ENCODE results near the gene STIM1.
"Not testable (repeated sequence)": the region's sequence is repeated elsewhere in the genome, so short reads cannot be mapped to it uniquely, and the experiment has no call there.

STIM1 gene

DNA sequence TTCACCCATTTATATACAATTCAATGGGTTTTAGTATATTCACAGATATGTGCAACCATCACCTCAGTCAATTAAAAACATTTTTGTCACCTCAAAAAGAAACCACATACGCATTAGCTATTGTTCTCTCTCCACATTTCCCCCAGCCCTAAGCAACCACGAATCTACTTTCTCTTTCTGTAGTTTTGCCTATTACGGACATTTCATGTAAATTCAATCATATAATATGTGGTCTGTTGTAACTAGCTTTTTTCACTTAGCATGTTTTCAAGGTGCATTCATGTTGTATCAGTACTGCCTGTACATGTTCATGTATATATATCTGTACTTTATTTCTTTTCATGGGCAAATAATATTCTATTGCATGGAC lies 134.4 kb downstream of the STIM1 start:
- DNase-seq, result no peak

DNA sequence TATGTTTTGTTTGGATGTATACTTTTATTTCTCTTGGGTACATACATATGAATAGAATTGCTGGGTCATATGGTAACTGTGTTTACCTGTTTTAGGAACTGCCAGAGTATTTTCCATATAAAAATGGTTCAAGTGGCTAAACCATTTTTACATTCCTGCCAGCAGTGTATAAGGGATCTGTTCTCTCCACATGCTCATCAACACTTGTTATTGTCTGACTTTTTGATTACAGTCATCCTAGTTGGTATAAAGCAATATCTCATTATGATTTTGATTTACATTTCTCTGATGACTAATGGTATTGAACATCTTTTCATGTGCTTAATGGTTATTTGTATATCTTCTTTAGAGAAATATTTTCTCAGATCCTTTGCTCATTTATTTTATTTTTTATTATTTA lies 134.9 kb downstream of the STIM1 start:
- DNase-seq, result no peak

DNA sequence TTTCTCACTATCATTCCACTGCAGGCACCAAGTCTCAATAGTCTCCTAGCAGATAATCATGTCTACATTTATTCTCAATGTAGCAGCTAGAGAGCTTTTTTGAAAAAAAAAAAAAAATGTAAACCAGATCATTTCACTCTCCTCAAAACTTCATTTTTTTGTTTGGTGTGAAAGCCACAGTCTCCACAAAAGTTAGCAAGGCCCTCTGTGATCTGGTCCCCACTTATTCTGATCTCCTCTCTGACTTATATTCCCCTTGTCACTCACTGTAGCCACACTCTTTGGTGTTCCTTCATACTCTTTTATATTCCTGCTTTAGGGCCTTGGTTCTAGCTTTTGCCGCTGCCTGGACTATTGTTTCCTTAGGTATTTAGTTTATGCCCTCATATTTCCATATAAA lies 137.5 kb downstream of the STIM1 start:
- no peak for DNase-seq

DNA sequence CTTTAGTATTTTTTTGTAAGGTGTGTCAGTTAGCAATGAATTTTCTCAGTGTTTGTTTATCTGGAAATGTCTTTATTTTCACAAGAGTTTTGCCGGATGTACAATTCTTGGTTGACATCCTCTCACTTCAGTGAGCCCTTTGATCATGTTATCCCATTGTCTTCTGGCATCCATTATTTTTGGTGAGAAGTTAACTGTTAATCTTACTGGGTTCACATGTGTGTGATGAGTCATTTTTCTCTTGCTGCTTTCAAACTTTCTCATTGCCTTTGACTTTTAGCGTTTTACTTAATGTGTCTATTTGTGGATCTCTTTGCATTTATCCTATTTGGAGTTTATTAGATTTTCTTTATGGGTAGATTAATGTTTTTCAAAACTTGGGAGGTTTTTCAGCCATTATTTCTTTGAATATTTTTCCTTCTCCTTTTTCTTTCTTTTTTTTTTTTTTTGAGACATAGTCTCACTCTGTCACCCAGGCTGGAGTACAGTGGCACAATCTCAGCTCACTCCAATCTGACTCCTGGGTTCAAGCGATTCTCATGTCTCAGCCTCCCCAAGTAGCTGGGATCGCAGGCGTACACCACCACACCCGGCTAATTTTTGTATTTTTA lies 138.7 kb downstream of the STIM1 start:
- DNase-seq, result no peak

DNA sequence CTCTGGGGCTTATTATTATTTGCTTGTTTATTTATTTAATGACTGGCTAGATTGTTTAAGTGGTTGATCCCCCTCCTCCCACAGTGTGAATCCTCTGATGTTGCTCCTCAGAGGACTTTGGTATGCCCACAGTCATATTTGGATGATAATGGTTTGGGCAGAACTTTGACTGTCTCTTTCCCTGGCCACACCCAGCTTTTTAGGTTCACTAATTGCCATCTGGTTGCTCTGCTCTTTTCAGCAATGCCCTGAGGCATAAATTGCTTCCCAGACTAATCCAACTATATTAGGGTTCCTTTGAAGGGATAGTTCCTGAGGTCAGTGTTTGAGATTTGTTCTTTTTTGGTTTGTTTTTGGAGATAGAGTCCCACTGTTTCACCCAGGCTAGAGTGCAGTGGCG lies 139.8 kb downstream of the STIM1 start:
- DNase-seq, result no peak

DNA sequence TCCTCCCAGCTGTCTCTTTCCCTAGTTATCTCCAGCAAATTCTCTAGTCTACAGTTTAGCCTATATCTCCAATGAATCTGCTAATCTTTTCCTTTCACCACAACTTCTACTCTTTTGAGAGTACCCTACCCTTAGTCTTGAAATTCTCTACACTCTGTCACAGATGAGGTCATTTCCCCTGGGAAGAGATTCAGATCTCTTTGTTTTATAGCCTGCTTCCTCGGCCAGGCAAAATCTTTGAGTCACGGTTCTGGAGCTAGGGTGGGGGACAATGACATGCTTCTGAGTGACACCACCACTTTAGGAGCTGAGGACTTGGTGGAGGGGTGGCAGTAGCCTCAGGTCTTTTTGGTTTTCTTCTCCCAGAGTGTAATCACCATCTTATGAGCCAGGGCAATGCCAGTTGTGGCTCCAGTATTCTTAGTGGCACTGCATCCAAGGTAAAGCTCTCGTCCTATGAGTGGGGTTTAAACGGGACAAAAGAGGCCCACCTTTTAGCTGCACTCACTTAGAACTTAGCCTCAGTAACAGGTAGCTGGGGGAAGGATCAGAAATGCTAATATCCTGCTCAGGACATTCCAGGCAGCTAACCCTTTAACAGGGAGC lies 140.6 kb downstream of the STIM1 start:
- DNase-seq, result no peak

DNA sequence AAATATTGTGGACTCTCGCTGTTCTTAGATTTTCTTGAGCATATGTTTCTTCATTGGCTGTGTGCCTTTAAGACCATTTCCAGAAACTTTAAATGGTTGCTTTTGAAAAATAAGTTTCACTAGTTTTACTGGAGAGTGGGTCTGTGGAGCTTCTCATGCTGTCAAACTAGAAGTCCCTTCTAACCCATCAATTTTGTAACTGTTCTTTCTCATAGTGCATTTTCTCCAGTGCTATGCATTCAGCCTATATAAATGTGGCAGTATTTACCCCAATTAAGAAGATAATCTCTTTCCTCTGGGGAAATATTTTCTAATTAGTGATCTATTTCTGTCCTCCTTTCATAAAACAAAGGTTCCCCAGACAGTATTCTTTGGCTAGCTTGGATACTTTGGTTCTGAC lies 141.2 kb downstream of the STIM1 start:
- DNase-seq, result no peak

DNA sequence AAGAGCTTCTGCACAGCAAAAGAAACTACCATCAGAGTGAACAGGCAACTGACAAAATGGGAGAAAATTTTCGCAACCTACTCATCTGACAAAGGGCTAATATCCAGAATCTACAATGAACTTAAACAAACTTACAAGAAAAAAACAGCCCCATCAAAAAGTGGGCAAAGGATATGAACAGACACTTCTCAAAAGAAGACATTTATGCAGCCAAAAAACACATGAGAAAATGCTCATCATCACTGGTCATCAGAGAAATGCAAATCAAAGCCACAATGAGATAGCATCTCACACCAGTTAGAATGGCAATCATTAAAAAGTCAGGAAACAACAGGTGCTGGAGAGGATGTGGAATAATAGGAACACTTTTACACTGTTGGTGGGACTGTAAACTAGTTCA lies 149.3 kb downstream of the STIM1 start:
- DNase-seq, result not testable (repeated sequence)

DNA sequence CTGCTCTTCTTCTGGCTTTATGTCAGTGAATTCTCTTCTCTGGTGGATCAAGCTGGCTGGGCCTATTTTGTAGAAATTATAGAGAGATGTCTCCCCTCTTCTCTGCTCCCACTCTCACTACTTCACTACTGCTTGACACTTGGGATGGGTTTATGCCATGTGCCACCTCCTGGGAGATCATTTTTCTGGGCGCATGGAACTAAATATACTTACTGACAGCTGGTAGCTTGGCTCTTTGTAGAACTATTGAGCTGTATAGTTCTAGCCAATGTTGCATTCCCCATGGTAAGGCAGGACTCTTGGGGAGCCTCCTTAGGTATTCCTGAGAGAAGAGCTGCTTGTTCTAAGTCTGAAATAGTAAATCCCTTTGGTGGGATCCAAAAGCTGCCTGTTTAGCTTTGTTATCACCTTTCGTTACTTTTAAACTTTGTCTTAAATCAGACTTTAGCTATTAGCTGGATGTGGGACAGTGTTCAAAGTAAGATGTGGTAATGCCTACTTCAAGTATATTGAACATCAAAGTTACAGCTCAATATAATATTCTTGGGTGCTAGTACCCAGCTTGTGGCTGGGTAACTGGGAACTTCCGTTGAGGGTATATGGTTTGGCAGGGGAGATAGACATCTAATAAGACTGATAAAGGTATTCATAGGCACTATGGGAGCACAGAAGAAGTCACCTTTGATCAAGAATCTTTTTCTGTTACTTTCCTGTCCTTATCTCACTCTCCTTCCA lies 151.6 kb downstream of the STIM1 start:
- no peak for DNase-seq

DNA sequence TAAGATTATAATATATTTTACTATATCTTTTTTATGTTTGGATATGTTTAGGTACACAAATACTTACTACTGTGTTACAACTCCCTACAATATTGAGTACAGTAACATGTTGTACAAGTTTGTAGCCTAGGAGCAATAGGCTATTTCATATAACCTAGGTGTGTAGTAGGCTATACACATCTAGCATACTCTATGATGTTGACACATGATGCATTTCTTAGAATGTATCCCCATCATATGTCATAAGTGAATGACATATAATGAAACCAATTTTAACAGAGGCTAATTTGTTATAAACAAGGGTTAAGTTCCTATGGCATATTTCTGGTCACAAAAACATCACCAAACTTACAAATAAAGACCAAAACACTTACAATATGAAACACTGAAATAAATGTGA lies 152.7 kb downstream of the STIM1 start:
- no peak for DNase-seq

DNA sequence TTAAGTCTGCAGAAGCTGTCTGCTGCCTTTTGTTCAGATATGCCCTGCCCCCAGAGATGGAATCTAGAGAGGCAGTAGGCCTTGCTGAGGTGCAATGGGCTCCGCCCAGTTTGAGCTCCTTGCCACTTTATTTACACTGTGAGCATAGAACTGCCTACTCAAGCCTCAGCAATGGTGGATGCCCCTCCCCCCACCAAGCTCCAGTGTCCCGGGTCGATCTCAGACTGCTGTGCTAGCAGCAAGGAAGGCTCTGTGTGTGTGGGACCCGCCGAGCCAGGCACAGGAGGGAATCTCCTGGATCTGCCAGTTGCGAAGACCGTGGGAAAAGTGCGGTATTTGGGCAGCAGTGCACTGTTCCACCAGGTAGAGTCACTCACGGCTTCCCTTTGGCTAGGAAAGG lies 161.1 kb downstream of the STIM1 start:
- DNase-seq, result not testable (repeated sequence)

DNA sequence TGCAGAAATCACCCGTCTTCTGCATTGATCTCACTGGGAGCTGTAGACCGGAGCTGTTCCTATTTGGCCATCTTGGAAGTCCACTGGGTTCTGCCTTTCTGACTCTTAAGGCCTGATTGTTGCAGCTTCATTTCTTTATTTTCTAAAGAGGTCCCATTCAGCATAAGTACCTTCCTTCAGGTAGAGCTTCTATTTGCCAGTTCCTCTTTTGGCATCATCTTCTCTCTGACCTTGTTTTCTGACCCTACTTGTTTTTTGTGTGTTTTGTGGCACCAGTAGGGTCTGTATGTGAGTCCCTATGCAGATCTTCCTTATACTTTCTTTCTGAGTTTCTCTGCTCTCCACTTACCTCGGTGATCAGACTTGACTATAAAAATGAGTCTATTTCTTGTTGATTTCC lies 161.7 kb downstream of the STIM1 start:
- DNase-seq, result no peak

DNA sequence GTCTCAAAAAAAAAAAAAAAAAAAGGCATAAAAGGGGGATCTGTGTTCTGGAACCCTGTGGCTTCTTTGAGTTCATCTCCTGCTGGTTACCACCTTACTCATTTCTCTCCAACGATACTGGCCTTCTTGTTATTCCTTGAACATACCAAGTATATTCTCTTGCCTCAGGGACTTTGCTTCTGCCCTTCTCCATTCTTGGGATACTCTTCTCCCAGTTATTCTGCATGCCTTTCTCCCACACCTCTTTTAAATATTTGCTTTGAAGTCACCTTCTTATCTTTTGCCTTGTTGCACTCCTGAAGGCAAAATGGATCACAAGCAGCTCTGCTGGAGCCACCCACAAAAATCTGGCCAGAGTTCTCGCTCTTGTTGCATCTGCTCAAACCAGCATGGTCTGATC lies 163.2 kb downstream of the STIM1 start:
- no peak for DNase-seq

DNA sequence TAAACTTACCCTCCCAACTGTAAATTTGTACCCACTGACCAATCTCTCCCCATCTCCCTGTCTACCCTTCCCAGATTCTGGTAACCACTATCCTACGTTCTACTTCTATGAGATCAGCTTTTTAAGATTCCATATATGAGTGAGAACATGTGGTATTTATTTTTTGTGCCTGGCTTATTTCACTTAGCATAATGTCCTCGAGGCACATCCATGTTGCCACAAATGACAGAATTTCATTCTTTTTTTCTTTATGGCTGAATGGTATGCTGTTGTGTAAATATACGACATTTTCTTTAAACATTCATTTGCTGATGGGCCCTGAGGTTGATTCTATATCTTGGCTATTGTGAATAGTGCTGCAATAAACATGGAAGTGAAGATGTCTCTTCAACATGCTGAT lies 164.4 kb downstream of the STIM1 start:
- DNase-seq, result no peak

DNA sequence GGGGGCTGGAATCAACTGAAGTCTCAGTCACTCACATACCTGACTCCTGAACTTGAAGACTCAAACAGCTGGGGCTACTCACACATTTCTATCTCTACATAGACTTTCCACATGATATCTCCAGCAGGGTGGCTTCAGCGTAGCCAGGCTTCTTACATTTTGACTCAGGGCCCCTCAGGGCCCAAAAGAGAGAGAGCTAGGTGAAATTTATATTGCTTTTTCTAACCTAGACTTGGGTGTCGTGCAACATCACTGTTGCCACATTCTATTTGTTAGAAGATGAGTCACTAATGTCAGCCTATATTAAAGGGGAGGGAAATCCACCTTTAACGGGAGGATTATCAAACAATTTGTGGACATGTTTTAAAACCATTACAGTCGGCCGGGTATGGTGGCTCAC lies 167.2 kb downstream of the STIM1 start:
- DNase-seq, result no peak

DNA sequence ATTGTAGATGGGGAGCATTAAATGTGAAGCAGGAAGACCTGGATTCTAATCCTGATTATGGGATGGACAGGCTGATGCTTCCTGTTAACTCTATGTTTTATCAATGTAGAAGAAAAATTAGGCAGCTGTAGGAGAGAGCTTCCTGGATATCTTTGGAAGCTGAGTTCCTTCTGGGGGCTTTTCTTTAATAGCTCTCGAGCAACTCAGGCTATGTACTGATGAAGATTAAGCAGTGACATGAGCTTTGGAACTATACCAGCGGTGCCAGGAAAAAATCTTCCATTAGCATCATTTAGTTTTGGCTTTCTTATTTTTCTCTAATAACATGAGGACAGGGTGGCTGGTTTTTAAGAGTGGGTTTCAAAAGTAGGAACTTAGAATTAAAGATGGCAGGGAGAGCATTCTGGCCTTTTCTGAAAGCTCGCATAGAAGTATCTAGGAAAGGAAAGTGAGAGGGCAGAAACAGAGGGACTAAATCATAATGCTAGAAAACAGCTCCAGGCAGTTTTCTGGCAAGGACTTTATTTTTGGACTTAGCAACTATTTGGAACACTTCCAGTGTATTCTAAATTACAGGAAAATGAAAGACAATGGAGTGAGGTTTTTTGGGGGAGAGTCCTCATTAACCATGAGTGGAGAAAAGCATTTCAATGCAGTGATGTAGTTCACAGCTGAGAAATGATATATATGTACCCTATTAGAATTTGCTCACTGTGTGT lies 169.9 kb downstream of the STIM1 start:
- DNase-seq, result no peak

DNA sequence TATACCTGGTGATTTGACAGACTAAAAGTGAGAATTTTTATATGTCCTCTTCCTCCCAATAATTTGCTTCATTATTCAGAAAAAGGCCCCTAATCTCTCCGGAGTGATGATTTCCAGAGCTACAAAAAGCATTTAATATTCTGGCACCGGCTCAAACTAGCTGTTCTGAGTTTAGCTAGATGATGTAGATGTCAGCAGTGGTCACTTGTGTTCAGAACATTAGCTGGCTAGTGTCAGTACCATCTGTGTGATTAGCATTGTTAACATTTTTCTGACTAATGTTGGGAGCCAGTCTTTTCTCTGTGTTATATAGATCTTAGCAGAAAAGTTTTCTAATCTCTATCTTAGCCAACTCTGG lies 170.5 kb downstream of the STIM1 start:
- DNase-seq, result no peak

DNA sequence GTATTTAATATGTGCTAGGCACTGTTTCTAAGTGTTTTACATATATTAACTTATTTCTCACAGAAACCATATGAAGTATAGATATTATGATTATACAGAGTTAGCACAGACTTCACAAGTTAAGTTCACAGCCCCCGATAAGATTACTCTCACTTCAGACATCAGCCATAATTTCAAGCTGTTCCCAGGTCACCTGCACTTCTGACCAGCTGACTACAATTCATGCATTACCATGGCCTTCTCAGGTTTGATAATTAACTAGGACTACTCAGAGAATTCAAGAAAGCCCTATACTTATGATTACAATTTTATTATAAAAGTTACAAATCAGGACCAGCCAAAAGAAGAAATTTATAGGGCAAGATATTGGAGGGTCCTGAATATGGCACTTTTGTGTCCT lies 170.9 kb downstream of the STIM1 start:
- no peak for DNase-seq

DNA sequence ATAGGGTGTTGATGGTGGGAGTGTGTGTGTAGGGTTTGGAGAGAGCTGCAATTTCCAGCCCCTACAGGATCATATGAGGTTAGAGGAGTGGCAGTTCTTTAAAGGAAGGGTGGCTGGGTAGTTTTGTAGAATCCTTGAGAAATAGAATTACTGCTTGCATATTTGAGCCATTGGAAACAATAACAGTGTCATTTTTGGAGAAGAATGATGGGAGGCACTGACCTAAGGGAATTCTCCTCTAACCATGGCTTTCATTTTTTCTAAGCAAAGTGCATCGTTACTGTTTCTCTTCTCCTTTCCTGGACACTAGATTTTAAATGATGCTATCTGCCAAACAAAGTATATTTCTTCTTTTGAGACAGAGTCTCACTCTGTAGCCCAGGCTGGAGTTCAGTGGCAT lies 172.3 kb downstream of the STIM1 start:
- no peak for DNase-seq

DNA sequence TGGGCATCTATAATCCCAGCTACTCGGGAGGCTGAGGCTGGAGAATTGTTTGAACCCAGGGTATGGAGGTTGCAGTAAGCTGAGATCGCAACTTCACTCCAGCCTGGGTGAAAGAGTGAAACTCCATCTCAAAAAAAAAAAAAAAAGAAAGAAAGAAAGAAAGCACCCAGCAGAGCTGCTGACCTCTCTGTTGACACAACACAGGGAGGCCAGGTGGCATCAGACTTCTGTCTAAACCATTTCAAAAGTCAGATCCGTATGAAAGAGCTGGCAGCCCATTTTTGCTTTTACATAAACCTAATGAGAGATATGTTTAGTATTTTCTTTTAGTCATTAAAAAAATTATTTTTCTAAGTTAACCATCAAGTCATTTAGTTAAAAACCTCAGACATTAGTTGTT lies 174.7 kb downstream of the STIM1 start:
- DNase-seq, result no peak

DNA sequence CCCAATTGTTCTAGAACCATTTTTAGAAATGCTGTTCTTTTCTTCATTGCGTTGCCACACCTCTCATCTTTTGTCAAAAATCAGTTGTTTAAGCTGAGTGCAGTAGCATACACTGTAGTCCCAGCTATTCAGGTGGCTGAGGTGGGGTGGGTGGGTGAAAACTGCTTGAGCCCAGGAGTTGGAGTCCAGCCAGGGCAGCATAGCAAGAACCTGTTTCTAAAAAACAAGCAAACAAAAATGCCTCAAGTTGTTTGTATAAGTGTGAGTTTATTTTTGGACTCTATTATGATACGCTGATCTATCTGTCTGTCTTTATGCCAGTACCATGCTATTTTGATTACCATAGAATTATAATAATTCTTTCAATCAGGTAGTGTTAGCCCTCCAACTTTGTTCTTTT lies 176.6 kb downstream of the STIM1 start:
- DNase-seq, result no peak

DNA sequence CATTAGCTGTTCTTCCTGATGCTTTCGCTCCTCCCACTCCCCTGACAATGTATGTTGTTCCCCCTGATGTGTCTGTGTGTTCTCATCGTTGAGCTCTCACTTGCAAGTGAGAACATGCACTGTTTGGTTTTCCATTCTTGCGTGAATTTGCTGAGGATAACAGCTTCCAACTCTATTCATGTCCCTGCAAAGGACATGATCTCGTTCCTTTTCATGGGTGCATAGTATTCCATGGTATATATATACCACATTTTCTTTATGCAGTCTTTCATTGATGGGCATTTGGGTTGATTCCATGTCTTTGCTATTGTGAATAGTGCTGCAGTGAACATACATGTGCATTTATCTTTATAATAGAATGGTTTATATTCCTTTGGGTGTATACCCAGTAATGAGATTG lies 180.5 kb downstream of the STIM1 start:
- no peak for DNase-seq

DNA sequence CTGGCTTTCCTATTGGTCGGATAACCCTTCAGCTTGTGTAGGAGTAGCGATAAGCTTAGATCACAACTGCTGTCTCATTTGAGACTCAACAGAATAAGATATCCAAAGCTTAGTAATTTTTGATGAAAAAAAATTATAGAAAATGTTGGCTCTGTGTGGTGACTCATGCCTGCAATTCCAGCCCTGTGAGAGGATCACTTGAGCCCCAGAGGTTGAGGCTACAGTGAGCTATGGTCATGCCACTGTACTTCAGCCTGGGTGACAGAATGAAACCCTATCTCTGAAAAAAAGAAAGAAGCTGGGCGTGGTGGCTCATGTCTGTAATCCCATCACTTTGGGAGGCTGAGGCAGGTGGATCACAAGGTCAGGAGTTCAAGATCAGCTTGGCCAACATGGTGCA lies 183.5 kb downstream of the STIM1 start:
- DNase-seq, result no peak

DNA sequence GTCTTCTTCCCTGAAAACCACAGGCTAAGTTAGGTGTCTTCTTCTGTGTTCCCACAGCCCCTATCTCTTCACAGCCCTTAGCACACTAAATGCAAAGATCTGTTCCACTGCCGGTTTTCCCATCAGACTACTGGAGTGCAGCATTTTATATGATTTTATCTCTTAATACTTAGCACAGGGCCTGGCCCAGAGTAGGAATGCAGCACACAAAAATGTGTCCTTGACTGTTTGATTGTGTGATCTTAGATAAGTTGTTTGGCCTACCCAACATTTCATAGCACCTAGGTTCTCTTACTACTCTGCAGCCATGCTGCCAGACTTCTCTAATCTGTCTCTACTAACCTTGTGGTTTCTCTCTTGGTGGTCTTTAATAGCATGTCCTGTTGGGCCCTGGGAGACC lies 185.0 kb downstream of the STIM1 start:
- DNase-seq, result no peak

All from activated CD4-positive, CD25-positive, alpha-beta regulatory T cell treated with anti-CD3 and anti-CD28 coated beads, Interleukin-2, amount 50 U/mL, for 72 hours (primary cell).